Activated effector memory CD4-positive, alpha-beta T cell treated with anti-CD3 and anti-CD28 coated beads, Interleukin-2, amount 50 U/mL, for 16 hours (primary cell): ENCODE results near the gene MYH16.
A peak's percentile ranks its signal among the peaks of the same experiment; 100 is the strongest.
"Not testable (repeated sequence)": the region's sequence is repeated elsewhere in the genome, so short reads cannot be mapped to it uniquely, and the experiment has no call there.

ENCODE experiments used
- DNase-seq: peaks from one replicate; pipeline ENCODE4 v3.0.0-alpha.2; 2020

MYH16 gene

GRCh38 chr7:99308461-99309074, 35.9 kb downstream of the MYH16 start:
- DNase-seq = no peak

- DNase-seq = no peak
Observed at GRCh38 chr7:99309111-99309510, 36.5 kb downstream of the MYH16 start.

DNA sequence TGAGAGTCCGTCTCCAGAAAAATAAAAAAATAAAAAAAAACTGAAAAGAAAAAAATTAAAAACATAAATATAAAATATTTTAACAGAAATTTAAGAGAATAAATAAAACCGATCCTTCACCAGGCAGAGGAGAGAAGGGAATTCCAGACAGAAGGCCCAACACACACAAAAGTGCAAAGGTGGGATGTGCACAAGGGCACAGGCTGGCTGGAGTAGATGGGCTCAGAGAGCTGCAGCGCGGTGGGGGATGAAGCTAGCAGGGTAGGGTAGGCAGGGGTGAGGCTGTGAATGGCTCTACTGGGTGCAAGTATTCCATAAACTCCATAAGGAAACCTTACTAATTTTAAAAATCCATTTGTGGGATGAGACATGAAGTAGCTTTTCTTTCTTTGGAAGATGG, 37.4 kb downstream of the MYH16 start:
- no peak for DNase-seq

- DNase-seq = peak; percentile 13
Observed at GRCh38 chr7:99311702-99312101, 39.1 kb downstream of the MYH16 start.

DNA sequence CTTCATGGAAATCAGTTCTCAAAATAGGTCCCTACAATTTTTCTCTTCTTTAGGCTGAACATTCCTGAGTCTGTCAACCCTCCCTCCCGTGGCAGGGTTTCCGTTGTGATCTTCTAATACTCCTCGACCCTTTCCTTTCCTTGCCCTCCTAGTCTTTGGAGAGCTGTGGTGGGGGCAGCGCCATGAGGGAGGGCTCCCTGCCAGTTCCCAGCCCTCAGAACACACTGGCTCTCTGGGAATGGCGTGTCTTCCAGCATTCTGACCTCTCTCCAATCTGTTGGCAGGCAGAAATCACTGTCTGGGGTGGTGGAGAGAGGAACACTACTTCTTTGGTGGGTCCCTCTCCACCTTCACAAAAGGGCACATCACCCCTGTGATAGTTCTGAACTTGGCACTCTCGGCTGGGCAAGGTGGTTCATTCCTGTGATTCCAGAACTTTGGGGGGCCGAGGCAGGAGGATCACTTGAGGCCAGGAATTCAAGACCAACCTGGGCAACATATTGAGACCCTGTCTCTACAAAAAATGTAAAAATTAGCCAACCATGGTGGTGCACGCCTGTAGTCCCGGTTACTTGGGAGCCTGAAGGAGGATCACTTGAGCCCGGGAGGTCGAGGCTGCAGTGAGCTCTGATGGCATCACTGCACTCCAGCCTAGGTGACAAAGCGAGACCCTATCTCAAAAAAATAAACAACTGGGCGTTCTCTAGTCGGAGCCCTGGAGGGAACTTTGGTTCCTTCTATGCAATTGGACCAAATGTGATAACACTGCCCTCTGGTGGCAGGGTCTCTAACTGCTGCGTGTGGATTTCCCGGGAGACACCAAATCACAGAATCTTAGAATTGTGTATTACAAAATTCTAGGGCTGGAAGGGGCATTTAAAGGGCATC, 39.9 kb downstream of the MYH16 start:
- peak; percentile 90 for DNase-seq

DNA sequence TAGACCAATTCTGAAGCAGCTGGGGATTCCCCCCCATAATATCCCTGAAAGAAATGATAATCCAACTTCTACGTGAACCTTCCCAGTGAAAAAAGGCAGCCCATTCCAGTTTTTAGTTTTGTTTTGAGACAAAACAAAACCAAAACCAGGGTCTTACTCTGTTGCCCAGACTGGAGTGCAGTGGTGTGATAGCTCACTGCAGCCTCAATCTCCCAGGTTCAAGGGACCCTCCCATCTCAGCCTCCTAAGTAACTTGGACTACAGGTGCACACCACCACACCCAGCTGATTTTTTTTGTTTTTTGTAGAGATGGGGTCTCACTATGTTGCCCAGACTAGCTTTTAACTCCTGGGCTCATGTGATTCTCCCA, 40.5 kb downstream of the MYH16 start:
- DNase-seq = peak; percentile 24

GRCh38 chr7:99314504-99314903, 41.9 kb downstream of the MYH16 start:
- DNase-seq = peak; percentile 67

- no peak for DNase-seq
Observed at GRCh38 chr7:99320371-99320770, 47.7 kb downstream of the MYH16 start.

DNA sequence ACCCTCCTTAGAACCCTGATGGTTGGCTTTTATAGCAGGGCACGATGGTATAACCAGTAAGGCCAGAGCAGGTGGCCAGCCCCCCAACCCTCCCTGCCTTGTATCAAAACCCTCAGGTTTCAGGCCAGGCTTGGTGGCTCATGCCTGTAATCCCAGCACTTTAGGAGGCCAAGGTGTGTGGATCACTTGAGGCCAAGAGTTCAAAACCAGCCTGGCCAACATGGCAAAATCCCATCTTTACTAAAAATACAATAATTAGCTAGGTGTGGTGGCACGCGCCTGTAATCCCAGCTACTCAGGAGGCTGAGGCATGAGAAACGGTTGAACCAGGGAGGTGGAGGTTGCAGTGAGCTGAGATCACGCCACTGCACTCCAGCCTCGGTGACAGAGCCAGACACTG, 50.0 kb downstream of the MYH16 start:
- not testable (repeated sequence) for DNase-seq

DNA sequence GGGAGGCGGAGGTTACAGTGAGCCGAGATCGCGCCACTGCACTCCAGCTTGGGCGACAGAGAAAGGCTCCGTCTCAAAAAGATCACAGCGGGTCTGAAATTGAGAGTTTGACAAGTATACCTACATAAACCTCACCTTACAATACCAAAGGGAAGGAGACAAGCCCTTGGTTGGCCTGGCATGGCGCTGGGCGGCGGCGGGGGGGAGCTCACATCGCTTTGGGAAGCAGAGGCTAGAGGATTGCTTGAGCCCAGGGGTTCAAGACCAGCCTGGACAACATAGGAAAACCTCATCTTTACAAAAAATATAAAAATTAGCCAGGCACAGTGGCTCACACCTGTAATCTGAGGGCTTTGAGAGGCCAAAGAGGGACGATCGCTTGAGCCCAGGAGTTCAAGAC, 51.9 kb downstream of the MYH16 start:
- DNase-seq = no peak

DNA sequence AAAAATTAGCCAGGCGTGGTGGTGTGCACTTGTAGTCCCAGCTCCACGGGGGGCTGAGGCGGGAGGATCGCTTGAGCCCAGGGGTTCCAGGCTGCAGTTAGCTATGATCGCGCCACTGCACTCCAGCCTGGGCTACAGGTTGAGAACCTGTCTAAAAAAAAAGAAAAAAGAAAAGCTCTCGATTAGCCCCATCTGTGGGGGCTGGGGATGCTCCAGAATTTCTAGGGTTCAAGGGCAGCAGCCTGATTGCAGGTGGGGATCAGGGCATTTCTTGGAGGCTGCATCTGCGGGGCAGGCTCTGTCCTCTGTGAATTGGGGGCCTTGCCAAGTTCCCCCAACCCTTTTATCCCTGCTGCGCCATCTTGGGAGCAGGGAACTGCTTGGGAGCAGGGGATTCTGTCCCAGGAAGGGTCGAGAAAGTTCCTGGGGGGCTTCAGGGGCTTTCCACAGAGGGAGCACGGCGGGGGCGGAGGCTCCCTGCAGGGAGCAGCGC, 52.4 kb downstream of the MYH16 start:
- DNase-seq = no peak

DNA sequence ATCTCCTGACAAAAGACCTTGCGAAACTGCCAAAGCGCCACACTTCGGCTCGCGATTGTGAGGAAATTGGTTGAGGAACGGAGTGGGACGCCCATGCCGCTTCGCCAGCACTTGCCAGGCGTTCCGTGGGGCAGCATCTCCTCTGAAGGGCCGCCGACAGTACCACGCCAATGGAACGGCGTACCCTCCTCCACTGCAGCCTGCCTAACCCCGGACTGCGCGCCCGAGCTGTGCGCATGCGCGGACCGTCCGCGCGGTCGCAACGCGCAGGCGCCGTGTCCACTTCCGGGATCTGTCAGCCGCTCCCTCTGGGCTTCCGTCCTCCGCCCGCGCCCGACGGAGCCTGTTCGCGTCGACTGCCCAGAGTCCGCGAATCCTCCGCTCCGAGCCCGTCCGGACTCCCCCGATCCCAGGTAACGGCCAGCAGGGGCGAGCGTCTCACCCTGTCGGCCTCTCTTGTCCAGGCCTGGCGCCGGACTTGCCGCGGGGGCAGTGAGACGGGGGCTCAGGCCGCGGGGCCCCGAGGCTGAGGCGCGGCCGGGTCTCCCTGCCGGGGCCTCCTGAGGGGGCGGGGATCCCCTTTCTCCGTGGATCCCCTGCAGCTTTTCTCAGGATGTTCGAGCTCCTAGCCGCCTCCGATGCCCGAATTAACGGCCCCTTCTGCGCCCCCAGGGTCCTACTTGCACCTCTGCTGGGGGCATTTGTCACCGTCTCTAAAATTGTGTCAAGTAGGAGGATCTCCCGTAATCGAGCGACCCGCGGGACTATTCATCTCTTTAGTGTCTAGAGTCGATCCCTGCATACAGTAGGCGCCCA, 53.2 kb downstream of the MYH16 start, which contains the start of gene ARPC1A:
ARPC1A (plus strand) TSS at position 307 of the 816 bp plus-strand sequence. CDS start 7,456 bp downstream, outside the sequence.
- peak; percentile 97 for DNase-seq

DNA sequence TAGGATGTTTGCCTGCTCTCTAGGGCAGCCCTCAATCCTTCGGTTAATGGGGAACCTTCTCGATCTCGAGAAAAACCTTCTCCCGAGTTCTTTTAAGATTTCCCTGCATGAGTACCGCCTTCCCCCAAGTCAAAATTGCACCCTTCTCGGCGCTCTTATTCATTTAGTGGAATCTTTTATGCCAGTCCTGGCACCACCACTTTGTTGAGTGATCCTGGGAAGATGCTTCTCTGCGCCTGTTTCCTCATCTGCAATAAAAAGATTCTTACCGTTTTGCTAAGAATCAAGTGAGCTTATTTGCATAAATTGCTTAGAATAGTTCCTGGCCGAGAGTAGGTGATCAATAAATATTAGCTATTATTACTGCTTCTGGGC, 53.8 kb downstream of the MYH16 start:
- no peak for DNase-seq

DNA sequence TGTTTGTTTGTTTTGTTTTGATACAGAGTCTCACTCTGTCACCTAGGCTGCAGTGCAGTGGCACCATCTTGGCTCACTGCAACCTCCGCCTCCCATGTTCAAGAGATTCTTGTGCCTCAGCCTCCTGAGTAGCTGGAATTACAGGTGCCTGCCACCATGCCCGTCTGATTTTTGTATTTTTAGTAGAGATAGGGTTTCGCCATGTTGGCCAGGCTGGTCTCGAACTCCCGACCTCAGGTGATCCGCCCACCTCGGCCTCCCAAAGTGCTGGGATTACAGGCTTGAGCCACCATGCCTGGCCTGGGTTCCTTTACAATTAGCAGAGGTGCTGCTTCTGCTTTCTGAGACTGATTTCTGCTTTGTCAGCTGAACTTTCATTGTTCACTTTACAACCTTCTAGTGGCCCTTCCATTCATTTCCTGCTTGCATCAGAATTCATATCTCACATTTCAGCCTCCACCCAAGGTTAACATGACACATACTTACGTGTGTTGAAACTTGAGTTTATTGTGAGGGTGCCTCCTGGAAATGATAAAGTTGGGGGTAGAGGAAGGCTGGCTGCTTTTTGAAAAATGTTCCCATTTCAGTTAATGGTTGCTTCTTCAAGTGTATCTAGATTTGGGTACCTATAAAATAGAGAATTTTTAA, 57.8 kb downstream of the MYH16 start:
- DNase-seq = not testable (repeated sequence)

DNA sequence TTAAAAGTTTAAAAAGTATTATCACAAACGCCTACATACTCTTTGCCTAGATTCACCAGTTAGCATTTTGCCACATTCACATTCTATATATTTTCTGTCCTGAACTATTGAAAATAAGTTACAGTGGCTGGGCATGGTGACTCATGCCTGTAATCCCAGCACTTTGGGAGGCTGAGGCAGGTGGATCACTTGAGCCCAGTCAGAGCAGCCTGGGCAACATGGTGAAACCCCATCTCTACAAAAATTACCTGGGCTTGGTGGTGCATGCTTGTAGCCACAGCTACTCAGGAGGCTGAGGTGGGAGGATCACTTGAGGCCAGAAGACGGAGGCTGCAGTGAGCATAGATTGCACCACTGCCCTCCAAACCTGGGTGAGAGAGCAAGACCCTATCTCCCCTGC, 58.4 kb downstream of the MYH16 start:
- DNase-seq = no peak

DNA sequence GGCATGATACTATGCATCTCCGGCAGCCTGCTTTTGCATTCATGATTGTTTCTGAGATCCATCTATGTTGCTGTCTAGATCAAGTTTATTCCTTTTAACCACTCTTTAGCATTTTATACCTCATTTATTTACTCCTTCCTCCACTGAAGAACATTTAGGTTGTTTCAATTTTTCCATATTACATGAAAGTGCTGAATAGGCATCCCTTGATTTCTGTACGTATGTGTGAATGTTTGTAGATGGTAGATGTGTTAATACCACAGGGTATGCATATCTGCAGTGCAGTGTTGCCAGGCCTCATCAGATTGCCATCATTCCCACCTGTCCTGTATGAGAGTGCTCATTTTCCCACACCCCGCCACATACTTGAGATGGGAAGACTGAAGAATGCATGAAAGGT, 67.0 kb downstream of the MYH16 start:
- no peak for DNase-seq

DNA sequence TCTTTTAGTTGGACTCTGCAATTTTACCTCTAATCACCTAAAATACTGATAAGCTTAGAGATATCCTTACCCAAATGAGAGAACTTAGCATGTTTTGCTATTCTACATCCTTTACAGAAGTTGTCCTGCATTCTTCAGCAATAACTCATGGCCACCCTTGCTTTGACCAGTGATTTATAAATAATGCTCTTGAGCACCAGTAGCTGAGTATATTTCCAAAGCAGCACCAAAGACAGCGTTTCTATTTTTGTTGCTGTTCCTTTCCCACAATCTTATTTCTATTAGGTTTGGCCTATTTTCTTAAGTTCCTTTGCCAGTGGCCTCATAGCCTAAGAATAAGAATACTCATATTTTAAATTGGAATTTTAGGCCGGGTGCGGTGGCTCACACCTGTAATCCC, 68.0 kb downstream of the MYH16 start:
- no peak for DNase-seq

- no peak for DNase-seq
Observed at GRCh38 chr7:99344061-99344647, 71.5 kb downstream of the MYH16 start.

DNA sequence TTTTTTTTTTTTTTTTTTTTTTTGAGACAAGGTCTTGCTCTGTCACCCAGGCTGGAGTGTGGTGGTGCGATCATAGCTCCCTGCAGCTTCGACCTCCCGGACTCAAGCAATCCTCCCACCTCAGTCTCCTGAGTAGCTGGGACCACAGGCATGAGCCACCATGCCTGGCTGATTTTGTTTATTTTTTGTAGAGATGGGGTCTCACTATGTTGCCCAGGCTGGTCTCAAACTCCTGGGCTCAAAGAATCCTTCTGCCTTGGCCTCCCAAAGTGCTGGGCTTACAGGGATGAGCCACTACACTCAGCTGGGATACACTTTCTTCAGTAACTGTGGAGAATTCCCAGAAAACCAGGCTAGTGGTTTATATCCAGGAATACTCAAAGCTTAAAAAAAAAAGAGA, 78.0 kb downstream of the MYH16 start:
- not testable (repeated sequence) for DNase-seq

DNA sequence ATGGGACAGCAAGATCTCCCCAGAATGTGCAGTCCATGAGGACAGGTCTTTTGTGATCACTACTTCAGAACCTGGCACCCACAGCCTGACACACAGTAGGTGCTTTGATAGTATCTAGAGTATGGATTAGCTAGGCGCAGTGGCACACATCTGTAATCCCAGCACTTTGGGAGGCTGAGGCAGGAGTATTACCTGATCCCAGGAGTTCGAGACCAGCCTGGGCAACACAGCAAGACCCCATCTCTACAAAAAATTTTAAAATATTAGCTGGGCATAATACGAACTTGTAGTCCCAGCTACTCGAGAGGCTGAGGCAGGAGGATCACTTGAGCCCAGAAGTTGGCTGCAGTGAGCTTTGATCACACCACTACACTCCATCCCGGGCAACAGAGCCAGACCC, 79.6 kb downstream of the MYH16 start:
- DNase-seq = no peak

DNA sequence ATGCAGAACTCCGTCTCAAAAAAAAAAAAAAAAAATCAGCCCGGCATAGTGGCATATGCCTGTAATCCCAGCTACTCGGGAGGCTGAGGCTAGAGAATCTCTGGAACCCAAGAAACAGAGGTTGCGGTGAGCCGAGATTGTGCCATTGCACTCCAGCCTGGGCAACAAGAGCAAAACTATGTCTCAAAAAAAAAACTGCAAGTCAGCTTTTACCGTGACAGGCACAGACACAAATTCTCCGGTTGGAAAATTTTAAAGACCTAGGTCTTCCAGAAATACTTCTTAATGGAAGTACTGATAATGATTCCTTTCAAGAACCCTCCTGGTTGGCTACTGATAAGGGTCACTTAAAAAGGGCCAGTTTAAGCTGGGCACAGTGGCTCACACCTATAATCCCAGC, 82.5 kb downstream of the MYH16 start:
- DNase-seq = no peak

- no peak for DNase-seq
Observed at GRCh38 chr7:99357701-99358490, 85.3 kb downstream of the MYH16 start.
